Stimulated activated CD4-positive, alpha-beta T cell treated with anti-CD3 and anti-CD28 coated beads, TNF-alpha, amount 100 ng/mL, for 1 hour (primary cell): ENCODE results near the gene PNP.
"Not testable (repeated sequence)": the region's sequence is repeated elsewhere in the genome, so short reads cannot be mapped to it uniquely, and the experiment has no call there.

Experiments
- DNase-seq, 3 donors: peaks; one replicate each; pipeline ENCODE4 v3.0.0-alpha.2; 2020; ENCODE audit warnings: low read depth in 3 of 3, low spot score in 1 of 3

The PNP gene

DNA sequence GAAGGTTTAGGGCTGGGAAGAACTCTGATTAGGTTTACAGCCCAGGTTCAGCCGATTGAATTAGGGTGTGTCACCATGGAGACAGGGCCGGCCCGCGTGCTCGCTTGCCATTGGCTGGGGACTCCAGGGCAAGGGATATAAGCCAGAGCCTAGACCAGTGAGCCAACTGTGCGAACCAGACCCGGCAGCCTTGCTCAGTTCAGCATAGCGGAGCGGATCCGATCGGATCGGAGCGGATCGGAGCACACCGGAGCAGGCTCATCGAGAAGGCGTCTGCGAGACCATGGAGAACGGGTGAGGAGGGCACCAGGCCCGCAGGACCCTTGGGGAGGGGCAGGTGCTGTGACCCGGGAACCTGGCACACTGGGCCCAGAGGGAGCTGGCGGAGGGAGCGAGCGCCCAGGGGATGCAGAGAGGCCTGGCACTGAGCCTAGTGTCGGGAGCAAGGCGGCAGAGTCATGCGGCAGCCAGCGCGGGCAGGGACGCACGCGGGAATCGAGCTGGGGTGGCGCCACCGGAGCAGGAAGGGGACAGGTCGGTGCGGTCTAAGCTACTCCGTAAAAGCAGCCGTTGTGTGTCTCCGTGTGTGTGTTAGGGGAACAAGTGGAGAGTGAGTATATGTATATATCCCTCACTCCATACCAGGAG lies at the start of gene PNP:
TSS of gene PNP (plus strand) at position 165 of the 648 bp plus-strand sequence. CDS start at position 284, 119 bp downstream.
- DNase-seq: peak; percentile 69 to 76 (median 72)

- DNase-seq: no peak
Measured at GRCh38 chr14:20419419-20419818, 49.8 kb upstream of the PNP start.

DNA sequence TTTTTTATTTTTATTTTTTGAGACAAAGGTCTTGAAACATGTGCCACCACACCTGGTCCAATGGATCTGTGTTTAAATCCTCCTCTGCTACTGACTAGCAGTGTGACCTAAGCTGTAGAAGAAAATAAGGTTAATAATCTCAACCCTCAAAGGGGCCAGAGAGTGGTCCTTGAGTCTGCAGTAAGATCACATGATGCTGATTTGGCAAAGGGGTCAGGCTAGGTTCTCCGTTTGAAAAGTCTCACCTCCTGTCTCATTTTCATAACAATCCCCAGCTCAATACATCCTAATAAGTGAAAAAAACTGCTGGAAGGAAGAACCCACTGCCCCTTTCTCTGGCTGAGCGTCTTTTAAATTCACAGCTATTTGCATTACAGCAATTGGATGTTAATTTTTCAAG lies 47.9 kb upstream of the PNP start:
- DNase-seq: no peak

DNA sequence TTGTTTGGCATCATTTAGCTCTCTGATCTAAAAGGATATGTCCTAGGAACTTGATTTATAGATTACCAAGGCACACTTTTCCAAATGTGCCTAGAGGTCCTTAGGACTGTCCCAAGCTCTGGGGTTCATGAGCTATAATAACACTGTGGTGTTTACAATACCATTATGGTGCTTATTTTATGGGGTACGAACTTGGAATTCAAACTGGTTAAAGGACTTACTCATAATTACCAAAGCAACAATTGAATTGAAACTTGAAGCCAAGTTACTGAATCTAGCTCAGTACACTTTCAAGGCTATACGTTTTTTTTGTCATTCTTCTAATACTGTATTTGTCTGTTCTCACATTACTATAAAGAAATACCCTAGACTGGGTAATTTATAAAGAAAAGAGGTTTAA lies 46.3 kb upstream of the PNP start:
- no peak for DNase-seq

- no peak for DNase-seq
Measured at GRCh38 chr14:20424851-20425250, 44.4 kb upstream of the PNP start.

GRCh38 chr14:20427231-20428009 lies 41.8 kb upstream of the PNP start:
- DNase-seq: no peak

DNA sequence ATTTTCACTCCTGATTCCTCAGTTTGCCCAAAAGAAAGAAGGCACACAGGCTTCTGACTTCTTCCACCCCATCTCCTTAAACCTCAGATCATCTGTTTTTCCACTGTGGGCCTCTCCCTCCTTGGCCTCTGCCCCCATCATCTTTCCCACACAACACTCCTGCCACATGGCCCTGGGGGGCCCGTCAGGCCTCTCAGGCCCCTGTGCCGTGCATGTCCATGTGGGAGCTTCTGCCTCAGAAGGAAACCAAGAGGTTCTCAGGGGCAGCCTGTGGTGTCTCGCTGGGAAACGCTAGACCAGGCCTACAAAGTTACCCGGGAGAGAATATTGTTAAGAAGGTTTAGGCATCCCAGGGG lies 41.2 kb upstream of the PNP start:
- no peak for DNase-seq

GRCh38 chr14:20428802-20429201 lies 40.4 kb upstream of the PNP start:
- DNase-seq: no peak

- DNase-seq: no peak
Measured at GRCh38 chr14:20429801-20430669, 39.2 kb upstream of the PNP start.

- no peak for DNase-seq
Measured at GRCh38 chr14:20434701-20435581, 34.3 kb upstream of the PNP start.

DNA sequence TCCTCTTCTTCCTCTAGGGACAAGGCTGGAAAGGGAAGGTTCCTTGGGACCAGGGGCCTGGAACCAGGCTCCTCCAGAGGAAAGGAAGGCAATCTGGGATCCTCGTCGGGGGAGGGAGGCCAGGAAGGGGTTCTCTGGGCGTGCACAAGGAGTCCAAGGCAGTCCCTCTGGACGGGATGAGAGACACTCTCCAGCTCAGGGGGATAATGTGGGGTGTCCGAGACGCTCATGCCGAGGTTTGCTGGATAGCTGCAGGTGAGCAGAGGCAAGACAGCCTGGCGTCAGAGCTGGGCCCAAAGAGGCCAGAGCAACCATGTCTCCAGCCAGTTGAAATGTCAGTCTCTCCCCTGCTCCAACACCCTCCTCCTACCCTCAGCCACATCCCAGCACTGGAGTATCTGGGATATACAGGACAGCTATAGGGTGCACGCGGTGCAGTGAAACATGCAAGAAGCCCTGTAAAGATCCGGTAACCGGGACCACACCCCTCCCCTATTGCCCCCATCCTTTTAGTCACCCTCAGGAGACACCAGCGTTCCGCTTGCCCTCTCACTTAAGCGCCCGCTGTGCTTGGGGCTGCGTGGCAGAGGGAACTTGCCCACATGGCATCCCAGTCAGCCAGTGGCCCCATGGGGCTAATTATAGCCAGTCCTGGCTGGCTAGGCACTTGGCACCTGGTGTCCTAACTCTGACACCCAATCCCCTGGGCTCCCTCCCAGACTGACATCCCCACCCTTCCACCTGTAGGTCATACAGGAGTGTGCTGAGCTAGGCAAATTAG lies 33.4 kb upstream of the PNP start, which contains the start of gene KLHL33:
TSS of gene KLHL33 (minus strand) at position 585 of the 781 bp plus-strand sequence. CDS start at position 230, 355 bp downstream.
- DNase-seq: no peak

- no peak for DNase-seq
Measured at GRCh38 chr14:20436363-20436755, 32.8 kb upstream of the PNP start.

GRCh38 chr14:20438664-20439063 lies 30.5 kb upstream of the PNP start:
- no peak for DNase-seq

DNA sequence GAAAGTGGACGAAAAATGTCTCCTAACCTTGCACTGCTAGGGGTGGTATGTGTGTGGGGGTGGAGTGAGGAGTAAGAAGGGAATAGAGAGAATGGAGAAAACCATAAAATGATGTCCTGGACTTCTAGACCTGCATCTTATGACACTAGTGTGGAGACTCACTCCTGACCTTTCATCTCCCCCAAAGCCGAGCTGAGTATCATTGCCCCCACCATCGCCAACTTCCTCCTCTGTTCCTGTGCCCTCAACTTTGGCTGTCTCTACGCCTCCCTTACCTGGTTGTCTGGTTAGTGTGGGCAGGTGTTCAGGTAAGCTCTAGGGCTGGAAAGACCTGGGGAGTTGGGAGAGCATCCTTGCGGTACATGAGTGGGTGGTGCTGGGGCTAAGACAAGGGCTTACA lies 28.7 kb upstream of the PNP start:
- DNase-seq: no peak

DNA sequence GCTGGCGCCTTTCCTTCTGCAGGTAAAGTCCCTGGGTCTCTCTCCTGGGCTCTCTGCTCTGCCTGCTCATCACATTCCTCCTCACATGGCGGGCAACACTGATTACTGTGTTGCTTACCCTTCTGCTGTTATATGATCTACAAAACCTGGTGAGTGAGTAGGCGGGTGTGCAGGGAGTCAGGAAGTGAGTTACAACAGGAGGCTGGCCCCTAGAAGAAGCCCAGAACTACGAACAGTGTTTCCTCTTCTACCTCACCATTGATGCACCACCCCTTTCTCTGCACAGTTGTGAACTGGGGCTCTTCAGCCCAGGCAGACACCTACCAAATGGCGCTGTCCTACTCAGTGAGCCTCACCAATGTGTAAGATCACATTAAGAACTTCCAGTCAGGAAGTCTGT lies 28.3 kb upstream of the PNP start:
- DNase-seq: no peak

- no peak for DNase-seq
Measured at GRCh38 chr14:20441461-20441860, 27.7 kb upstream of the PNP start.

DNA sequence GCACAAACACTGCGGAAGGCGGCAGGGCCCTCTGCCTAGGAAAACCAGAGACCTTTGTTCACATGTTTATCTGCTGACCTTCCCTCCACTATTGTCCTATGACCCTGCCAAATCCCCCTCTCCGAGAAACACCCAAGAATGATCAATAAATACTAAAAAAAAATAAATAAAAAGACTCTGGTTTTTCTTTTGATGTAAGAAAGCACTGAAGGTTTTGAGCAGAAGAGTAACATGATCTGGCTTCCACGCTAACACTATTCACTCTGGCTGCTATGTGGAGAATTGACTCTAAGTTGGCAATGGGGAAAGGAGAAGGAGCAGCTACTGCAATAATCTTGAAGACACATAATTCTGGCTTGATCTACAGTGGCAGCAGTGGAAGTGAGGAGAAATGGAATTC lies 25.6 kb upstream of the PNP start:
- not testable (repeated sequence) for DNase-seq

DNA sequence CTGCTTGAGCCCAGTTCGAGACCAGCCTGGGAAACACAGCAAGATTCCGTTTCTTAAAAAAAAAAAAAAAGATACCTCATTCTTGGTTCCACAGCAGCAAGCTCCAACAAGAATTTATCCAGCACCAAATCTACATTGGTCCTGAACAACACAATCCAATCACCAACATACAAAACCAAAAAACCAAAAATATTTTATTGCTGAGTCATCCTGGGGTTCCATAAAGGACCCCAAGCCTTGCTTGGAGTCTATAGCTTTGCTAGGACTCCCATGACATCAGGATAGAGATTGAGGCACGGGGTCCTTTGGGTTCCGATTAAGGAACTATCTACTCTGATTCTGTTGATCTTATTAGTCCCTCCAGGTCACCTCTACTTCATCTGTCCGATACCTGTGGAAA lies 22.3 kb upstream of the PNP start:
- DNase-seq: no peak

DNA sequence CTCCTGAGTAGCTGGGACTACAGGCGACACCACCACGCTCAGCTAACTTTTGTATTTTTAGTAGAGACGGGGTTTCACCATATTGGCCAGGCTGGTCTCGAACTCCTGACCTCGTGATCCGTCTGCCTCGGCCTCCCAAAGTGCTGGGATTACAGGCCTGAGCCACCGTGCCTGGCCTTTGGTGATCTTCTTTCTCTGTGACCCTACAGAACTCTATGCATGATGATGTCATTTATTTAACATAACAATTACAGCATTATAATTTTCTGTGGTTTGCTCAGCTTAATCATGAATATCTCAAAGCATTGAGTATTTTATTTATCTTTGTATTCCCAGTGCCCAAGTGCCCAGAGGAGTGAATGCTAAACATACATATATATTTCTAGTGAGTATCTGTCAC lies 16.4 kb upstream of the PNP start:
- not testable (repeated sequence) for DNase-seq
